GM12891 (cell line): ENCODE data around the gene MCTP1.

Experiments
- PAX5 ChIP-seq: IDR thresholded peaks from 2 replicates; pipeline ENCODE4 v1.6.1; 2011; ENCODE audit warnings: low read length, moderate library complexity, mild to moderate bottlenecking; ENCODE audit not compliant: insufficient read depth, severe bottlenecking
- POLR2A ChIP-seq: IDR thresholded peaks from 2 replicates; pipeline ENCODE4 v1.6.1; 2011; ENCODE audit warnings: low read depth, low read length, control low read depth
- POLR2AphosphoS5 ChIP-seq: IDR thresholded peaks from 2 replicates; pipeline ENCODE4 v1.6.1; 2011; ENCODE audit warnings: low read depth, low read length, control low read depth
- POU2F2 ChIP-seq: IDR thresholded peaks from 2 replicates; pipeline ENCODE4 v1.6.1; 2011; ENCODE audit warnings: low read depth, mild to moderate bottlenecking, control low read depth, low read length, moderate library complexity
- TAF1 ChIP-seq: IDR thresholded peaks from 2 replicates; pipeline ENCODE4 v1.6.1; 2011; ENCODE audit warnings: low read depth, low read length, control low read depth

DNA sequence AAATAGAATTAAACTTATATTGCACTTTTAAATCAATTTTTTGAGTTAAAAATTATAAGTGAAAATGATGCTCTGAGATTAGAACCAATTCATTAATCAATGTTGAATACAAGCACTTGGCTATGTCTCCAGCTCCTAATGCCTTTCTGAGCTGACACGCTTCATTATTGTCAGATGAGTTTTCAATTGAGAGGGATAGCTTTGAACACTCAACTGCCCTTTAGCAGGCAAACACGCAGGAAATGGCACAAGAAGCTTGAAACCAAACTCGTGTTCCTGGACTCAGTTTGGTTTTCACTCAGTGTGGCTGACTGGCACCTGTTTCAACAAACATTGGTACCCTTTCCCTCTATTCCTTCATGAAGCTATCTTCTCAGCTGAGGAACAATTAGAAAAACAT is 109.8 kb downstream of the MCTP1 start:
- TF ChIP-seq POLR2A (no peak), PAX5 (no peak), TAF1 (no peak), POLR2AphosphoS5 (no peak), POU2F2 (no peak)
